Sciatic nerve (tissue), 2 donors: ENCODE results near the gene EIF4A3. TPM values are rescaled to one million over a fixed set of nuclear protein-coding genes. Genes with fewer than 3 reads are reported as not detected.

Source experiments
- ATAC-seq: fragments of 200-7000 bp; cut with Tn5 transposase; one replicate; pipeline ENCODE4 v1.9.1; 2020; ENCODE audit warnings: mild to moderate bottlenecking, moderate library complexity
- DNase-seq: peaks from one replicate; pipeline ENCODE4 v3.0.0-alpha.2; 2020; ENCODE audit warnings: low spot score
- intact Hi-C: fragments of 100-400 bp; cut with DNase I; formaldehyde crosslinking; loops from one replicate; pipeline ENCODE4 v1.14.2; 2022
- total RNA-seq: library from RNA; stranded (reverse); fragmentation: NEBNext Ultra II Directional; extraction: Animal tissue kit (Norgen Biotek cat#: 25700); gene quantifications from one replicate; pipeline ENCODE4 v1.2.1, GENCODE V29; 2021
- donor health status: DM: no; HTN: no; CAD: no.
- donor health status: DM: no; HTN: no; CAD: no.

EIF4A3 gene
- total RNA-seq, 1 donor from 2014 or later: 66.0 TPM

DNA sequence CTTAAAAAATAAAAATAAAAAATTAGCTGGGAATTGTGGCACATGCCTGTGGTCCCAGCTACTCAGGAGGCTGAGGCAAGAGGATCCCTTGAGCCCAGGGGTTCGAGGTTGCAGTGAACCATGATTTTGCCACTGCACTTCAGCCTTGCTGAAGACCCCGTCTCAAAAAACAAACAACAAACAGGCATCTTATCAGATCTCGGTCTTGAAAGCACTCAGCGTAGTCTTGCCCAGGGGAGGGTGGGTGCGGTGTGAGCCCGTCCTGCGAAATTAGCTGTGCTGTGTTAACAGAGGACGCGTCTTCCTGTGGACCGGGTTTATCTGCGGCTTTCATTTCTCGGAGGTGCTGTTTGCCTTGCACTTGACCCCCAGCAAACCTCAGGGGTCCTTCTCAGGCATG is 40.2 kb downstream of the EIF4A3 start:
- intact Hi-C loops: no loop called here
- DNase-seq: peak; percentile 45
- no peak for ATAC-seq

DNA sequence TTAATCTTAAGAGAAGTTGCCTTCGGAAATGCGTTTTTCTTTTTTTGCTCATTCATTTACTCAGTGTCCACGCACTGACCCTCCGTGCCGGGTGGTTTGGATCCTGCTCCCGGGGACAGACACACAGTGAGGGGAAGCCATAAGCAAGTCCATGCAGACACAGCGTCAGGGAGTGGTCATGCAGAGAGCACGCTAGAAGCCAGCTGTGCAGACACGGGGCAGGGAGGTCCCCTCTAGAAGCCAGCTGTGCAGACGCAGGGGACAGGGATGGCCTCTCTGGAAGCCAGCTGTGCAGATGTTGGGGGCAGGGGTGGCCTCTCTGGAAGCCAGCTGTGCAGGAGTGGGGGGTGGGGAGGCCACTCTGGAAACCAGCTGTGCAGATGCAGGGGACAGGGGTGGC is 40.8 kb downstream of the EIF4A3 start:
- ATAC-seq (no peak), DNase-seq (peak; percentile 50)
- intact Hi-C loops: no loop called here

DNA sequence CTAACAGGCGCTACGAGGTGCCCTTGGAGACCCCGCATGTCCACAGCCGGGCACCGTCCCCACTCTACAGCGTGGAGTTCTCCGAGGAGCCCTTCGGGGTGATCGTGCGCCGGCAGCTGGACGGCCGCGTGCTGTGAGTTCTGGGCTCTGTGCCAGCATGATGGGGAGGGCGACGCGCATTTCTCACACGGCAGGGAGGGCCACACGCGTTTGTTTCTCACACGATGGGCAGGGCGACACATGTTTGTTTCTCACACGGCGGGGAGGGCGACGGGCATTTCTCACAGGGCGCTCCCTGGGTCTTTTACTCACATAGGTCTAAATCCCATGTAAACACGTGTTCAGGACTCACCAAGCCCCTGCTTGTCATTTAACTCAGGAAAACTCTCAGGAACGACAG is 41.2 kb downstream of the EIF4A3 start:
- intact Hi-C loops: no loop called here
- ATAC-seq: no peak
- peak; percentile 62 for DNase-seq

DNA sequence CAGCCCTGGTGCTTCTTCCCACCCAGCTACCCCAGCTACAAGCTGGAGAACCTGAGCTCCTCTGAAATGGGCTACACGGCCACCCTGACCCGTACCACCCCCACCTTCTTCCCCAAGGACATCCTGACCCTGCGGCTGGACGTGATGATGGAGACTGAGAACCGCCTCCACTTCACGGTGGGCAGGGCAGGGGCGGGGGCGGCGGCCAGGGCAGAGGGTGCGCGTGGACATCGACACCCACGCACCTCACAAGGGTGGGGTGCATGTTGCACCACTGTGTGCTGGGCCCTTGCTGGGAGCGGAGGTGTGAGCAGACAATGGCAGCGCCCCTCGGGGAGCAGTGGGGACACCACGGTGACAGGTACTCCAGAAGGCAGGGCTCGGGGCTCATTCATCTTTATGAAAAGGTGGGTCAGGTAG is 42.0 kb downstream of the EIF4A3 start:
- intact Hi-C loops: no loop called here
- ATAC-seq (no peak), DNase-seq (peak; percentile 51)

DNA sequence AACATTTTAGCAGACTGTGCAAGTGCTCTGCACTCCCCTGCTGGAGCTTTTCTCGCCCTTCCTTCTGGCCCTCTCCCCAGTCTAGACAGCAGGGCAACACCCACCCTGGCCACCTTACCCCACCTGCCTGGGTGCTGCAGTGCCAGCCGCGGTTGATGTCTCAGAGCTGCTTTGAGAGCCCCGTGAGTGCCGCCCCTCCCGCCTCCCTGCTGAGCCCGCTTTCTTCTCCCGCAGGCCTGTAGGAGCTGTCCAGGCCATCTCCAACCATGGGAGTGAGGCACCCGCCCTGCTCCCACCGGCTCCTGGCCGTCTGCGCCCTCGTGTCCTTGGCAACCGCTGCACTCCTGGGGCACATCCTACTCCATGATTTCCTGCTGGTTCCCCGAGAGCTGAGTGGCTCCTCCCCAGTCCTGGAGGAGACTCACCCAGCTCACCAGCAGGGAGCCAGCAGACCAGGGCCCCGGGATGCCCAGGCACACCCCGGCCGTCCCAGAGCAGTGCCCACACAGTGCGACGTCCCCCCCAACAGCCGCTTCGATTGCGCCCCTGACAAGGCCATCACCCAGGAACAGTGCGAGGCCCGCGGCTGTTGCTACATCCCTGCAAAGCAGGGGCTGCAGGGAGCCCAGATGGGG is 42.5 kb downstream of the EIF4A3 start:
- intact Hi-C loops: no loop called here
- ATAC-seq (no peak), DNase-seq (no peak)

DNA sequence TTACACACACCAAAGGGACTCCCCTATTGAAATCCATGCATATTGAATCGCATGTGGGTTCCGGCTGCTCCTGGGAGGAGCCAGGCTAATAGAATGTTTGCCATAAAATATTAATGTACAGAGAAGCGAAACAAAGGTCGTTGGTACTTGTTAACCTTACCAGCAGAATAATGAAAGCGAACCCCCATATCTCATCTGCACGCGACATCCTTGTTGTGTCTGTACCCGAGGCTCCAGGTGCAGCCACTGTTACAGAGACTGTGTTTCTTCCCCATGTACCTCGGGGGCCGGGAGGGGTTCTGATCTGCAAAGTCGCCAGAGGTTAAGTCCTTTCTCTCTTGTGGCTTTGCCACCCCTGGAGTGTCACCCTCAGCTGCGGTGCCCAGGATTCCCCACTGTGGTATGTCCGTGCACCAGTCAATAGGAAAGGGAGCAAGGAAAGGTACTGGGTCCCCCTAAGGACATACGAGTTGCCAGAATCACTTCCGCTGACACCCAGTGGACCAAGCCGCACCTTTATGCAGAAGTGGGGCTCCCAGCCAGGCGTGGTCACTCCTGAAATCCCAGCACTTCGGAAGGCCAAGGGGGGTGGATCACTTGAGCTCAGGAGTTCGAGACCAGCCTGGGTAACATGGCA is 43.4 kb downstream of the EIF4A3 start:
- no peak for ATAC-seq
- intact Hi-C loops: no loop called here
- no peak for DNase-seq

DNA sequence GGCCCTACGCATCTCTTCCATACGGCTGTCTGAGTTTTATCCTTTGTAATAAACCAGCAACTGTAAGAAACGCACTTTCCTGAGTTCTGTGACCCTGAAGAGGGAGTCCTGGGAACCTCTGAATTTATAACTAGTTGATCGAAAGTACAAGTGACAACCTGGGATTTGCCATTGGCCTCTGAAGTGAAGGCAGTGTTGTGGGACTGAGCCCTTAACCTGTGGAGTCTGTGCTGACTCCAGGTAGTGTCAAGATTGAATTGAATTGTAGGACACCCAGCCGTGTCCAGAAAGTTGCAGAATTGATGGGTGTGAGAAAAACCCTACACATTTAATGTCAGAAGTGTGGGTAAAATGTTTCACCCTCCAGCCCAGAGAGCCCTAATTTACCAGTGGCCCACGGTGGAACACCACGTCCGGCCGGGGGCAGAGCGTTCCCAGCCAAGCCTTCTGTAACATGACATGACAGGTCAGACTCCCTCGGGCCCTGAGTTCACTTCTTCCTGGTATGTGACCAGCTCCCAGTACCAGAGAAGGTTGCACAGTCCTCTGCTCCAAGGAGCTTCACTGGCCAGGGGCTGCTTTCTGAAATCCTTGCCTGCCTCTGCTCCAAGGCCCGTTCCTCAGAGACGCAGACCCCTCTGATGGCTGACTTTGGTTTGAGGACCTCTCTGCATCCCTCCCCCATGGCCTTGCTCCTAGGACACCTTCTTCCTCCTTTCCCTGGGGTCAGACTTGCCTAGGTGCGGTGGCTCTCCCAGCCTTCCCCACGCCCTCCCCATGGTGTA is 44.1 kb downstream of the EIF4A3 start:
- DNase-seq (no peak), ATAC-seq (no peak)
- intact Hi-C loops: no loop called here

DNA sequence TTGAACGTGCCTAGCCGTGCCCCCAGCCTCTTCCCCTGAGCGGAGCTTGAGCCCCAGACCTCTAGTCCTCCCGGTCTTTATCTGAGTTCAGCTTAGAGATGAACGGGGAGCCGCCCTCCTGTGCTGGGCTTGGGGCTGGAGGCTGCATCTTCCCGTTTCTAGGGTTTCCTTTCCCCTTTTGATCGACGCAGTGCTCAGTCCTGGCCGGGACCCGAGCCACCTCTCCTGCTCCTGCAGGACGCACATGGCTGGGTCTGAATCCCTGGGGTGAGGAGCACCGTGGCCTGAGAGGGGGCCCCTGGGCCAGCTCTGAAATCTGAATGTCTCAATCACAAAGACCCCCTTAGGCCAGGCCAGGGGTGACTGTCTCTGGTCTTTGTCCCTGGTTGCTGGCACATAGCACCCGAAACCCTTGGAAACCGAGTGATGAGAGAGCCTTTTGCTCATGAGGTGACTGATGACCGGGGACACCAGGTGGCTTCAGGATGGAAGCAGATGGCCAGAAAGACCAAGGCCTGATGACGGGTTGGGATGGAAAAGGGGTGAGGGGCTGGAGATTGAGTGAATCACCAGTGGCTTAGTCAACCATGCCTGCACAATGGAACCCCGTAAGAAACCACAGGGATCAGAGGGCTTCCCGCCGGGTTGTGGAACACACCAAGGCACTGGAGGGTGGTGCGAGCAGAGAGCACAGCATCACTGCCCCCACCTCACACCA is 44.8 kb downstream of the EIF4A3 start:
- DNase-seq: peak; percentile 64
- intact Hi-C loops: no loop called here
- ATAC-seq: peak; percentile 16

DNA sequence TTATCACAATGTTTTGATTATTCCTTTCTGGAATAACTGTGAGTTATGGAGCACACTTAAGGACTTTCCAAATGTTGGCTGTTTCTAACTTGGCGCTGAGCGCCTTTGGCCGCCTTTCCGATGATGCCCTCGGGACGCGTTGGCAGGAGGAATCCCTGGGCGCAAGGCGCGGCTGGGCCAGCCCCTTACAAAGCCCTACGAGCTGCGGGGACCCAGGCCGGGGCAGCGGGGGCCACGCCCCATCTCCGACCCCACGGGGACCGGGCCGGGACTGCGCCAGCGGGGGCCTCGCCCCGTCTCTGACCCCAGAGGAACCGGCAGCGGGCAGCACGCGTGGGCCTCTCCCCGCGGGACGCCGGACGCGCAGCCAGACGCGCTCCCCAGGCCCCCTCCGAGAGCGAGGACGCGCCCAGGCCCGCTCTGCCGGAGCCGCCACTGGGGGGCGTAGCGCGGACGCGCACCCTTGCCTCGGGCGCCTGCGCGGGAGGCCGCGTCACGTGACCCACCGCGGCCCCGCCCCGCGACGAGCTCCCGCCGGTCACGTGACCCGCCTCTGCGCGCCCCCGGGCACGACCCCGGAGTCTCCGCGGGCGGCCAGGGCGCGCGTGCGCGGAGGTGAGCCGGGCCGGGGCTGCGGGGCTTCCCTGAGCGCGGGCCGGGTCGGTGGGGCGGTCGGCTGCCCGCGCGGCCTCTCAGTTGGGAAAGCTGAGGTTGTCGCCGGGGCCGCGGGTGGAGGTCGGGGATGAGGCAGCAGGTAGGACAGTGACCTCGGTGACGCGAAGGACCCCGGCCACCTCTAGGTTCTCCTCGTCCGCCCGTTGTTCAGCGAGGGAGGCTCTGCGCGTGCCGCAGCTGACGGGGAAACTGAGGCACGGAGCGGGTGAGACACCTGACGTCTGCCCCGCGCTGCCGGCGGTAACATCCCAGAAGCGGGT is 45.6 kb downstream of the EIF4A3 start, which contains the start of gene GAA:
GAA (plus strand) TSS at position 571 of the 935 bp plus-strand sequence. CDS start 3,006 bp downstream, outside the sequence.
- peak; percentile 85 for ATAC-seq
- intact Hi-C loops: no loop called here
- DNase-seq: peak; percentile 92

DNA sequence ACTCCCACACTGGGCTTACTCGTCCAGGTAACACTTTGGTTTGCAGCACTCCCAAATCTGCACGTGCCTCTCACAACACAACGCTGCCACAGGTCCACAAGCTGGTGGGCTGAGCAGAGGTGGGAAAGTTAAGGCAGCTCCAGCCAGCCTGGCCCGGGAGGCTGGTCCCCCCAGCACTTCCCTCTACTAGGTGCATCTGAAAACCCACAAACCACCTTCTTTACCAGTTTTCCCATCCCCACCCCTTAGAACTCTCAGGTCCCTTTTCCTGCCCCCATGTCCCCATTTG is 46.9 kb downstream of the EIF4A3 start:
- no peak for DNase-seq
- intact Hi-C loops: no loop called here

DNA sequence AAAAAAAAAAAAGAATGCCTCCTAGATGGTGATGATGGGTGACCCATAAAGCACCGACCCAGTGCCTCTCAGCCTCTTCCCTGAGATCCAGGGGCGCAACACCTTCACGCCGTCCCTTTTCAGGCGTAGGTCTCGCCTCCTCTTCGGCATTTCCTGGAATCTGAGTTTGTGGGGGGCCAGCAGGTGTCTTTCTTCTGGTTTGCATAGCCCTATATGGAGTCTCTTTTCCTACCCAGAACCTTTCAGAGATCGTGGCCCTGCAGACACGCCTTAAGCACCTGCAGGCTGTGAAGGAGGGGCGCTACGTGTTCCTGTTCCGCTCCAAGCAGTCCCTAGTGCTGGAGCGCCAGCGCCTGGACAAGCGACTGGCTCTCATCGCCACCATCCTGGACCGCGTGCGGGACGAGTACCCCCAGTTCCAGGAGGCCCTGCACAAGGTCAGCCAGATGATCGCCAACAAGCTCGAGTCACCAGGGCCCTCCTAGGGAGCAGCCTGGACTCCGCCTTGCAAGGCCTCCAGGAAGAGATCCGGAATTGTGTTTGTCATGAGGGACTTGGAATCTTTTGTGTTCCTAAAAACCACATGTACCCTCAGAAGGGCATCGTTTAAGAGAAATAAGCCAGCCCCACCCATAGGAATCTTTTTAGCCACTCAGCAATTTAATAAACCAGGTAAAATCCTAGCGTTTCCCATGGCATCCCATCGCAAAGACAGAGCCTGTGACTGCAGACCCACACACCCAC is 47.5 kb downstream of the EIF4A3 start:
- ATAC-seq (no peak), DNase-seq (no peak)
- intact Hi-C loops: no loop called here

More for the DNA sequence above, 46.9 kb downstream of the EIF4A3 start:
- no peak for ATAC-seq

DNA sequence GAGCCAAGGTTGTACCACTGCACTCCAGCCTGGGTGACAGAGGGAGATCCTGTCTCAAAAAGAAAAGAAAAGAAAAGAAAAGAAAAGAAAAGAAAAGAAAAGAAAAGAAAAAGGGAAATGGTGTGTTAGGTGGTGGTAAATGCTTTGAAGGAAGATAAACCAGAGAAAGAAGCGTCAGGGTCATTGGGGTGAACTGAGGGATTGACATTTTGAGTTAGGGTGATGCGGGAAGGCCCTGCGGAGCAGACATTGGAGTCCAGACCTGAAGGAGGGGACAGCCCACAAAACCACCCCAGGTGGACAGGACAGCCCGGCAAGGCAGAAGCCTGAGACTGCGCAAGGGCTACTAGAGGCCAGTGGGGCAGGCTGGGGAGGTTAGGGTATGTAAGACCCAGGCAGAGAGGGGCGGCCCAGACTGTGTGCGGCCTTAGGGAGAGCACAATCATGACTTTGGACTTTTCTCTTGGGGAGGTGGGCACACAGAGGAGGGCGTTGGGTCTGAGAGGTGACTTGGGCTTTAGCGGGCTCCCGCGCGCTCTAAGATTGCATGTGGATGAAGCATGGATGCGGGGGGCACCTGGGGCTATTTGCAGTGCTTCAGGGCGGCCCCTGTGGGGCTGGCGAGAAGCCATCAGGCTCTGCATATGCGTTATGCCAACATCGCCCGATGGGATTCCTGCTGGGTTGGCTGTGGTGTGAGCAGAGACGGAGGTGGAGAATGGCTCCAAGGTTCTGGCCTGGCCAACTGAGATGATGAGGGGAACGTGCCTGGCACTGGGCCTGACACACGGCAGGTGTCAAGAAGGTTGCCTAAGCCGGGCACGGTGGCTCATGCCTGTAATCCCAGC is 48.9 kb downstream of the EIF4A3 start:
- intact Hi-C loops: no loop called here
- DNase-seq (no peak), ATAC-seq (no peak)

DNA sequence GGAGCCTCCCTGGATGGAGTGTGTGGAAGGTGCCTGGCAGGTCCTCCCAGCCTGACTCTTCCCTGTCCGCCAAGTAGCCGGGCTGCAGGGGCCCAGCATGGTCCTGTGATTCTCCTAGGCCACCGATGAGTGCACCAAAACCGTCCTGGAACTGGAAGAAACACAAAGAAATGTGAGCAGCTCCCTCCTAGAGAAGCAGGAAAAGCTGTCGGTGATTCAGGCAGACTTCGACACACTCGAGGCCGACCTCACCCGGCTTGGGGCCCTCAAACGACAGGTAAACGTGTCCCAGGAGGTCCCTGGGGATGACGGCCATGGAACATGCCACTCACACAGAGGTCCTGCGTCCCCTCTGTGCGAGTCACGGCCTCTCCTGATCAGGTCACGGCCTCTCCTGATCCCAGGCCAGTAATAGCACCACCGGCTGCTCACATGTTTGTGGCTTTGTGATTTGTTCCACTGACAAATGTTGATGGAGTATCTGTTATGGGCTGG is 49.8 kb downstream of the EIF4A3 start:
- intact Hi-C loops: no loop called here
- ATAC-seq (no peak), DNase-seq (no peak)

DNA sequence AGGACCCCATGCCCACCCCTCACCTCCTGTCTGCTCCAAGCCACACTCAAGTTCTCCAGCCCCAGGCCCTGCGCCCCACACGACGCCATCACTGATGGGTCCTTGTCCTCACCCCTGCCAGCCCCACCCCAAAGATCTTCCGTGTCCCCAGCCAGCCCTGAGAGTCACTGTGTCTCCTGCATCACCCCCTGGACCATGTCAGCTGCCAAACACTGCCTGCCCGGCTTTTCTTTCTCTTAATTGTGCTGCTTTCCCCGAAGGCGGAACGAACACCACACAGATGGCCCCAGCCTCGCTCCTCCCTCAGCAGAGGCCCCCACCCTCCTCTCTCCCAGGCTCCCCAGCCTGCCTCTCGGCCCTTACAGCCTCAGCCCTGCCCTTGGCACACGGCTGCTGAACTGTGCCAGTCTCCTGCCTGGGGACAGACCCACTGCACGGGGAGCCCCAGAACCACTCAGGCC is 50.3 kb downstream of the EIF4A3 start:
- no peak for ATAC-seq
- no peak for DNase-seq
- intact Hi-C loops: no loop called here

DNA sequence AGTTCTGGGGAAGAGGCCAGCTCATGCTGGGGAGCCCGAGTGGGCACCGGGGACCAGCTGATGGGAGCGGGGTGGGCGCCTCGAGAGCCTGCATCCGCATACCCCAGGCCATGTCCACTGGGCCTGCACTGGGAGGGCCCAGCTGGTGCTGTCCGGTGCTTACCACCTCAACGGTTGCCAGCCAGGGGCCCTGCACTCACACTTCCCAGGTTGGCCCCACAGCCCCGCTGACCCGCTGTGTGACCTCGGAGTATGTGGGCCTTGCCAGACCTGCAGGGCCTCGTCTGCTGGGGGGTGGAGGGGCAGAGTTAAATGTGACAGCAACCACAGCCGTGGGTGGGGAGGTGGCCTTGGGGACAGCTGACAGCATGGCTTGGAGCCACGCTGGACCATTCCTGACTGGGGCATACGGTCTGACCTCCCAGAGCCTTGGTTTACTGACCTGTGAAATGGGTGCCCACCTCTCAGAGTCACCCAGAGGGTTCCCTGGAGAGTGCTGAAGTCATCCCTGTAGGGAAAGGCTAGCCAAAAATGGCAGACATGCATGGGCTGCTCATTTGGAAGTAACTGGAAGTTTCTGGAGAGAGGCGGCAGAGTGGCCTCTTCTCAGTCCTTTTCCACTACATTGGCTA is 51.0 kb downstream of the EIF4A3 start:
- intact Hi-C loops: no loop called here
- ATAC-seq: no peak
- no peak for DNase-seq

DNA sequence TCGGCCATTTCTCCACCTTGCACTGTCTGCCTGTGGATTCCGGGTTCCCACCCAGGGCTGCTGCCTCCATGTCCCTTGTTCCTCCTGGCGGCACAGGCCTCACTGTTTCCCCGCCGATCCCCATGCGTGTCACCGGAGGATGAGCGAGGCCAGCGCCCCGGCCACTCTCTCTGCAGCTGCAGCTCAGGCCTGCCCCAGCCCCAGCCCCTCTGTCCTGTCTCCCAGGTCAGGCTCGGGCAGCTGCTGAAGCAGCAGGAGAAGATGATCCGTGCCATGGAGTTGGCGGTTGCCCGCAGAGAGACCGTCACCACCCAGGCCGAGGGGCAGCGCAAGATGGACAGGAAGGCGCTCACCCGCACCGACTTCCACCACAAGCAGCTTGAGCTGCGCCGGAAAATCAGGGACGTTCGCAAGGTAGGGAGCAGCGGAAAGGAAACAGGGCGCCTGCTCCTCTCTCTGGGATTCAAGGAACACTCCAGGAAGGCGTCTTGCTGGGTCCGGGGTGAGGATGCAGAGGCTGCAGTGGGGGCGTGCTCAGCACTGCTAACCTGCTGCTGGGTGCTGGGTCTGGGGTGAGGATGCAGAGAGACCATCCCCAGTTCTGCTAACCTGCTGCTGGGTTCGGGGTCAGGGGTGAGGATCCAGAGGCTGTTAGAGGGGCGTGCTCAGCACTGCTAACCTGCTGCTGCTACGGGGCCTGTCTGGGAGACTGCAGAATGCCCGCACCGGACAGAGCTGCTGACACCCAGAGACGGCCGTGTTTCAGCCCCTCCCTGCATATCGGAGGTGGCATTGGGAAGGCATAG is 51.7 kb downstream of the EIF4A3 start:
- DNase-seq: no peak
- no peak for ATAC-seq
- intact Hi-C loops: no loop called here
